NB4 (cell line): ENCODE measurements around the gene SHISA6.

Experiments used
- DNase-seq: peaks from one replicate; pipeline ENCODE4 v3.0.0; 2010; ENCODE audit warnings: low read depth
- H3K4me3 ChIP-seq: one replicate; pipeline ENCODE4 v1.5.1; 2011; ENCODE audit warnings: mild to moderate bottlenecking, low read depth, low read length, moderate library complexity
- CTCF ChIP-seq: IDR thresholded peaks from one replicate; pipeline ENCODE4 v1.5.1; 2012; ENCODE audit warnings: low read depth, low read length
- MAX ChIP-seq: IDR thresholded peaks from 2 replicates; pipeline ENCODE4 v1.6.1; 2011; ENCODE audit warnings: low read depth, low read length
- MYC ChIP-seq: IDR thresholded peaks from 2 replicates; pipeline ENCODE4 v1.6.1; 2011; ENCODE audit warnings: low read depth, low read length
- POLR2A ChIP-seq: IDR thresholded peaks from 2 replicates; pipeline ENCODE4 v1.6.1; 2011; ENCODE audit warnings: mild to moderate bottlenecking; ENCODE audit not compliant: insufficient read length; ENCODE audit errors: extremely low read depth

SHISA6 gene

GRCh38 chr17:11319894-11320293 is 78.9 kb downstream of the SHISA6 start:
- H3K4me3 ChIP-seq, result no peak overlapping the region
- TF ChIP-seq POLR2A, result no peak
- no peak for TF ChIP-seq MAX
- no peak for TF ChIP-seq MYC
- TF ChIP-seq CTCF, result no peak
- DNase-seq, result no peak

- DNase-seq, result no peak
- H3K4me3 ChIP-seq, result no peak overlapping the region
- TF ChIP-seq POLR2A (no peak), MAX (no peak), MYC (no peak), CTCF (no peak)
Observed at GRCh38 chr17:11324021-11324420, 83.0 kb downstream of the SHISA6 start.

- no peak overlapping the region for H3K4me3 ChIP-seq
- TF ChIP-seq MYC (no peak), MAX (no peak), POLR2A (no peak), CTCF (no peak)
- DNase-seq, result no peak
Observed at GRCh38 chr17:11324846-11325420, 83.9 kb downstream of the SHISA6 start.

- TF ChIP-seq CTCF (no peak), MYC (no peak), MAX (no peak), POLR2A (no peak)
- no peak for DNase-seq
- H3K4me3 ChIP-seq, result no peak overlapping the region
Observed at GRCh38 chr17:11326492-11326891, 85.5 kb downstream of the SHISA6 start.

- no peak for DNase-seq
- H3K4me3 ChIP-seq, result no peak overlapping the region
- no peak for TF ChIP-seq POLR2A
- no peak for TF ChIP-seq MAX
- TF ChIP-seq CTCF, result no peak
- no peak for TF ChIP-seq MYC
Observed at GRCh38 chr17:11328770-11329169, 87.8 kb downstream of the SHISA6 start.
